ENCODE results near the gene RNU6-1. TPM values are rescaled to one million over a fixed set of nuclear protein-coding genes. Genes with fewer than 3 reads are reported as not detected.

The RNU6-1 gene
- polyA plus RNA-seq, 1 of the 3 experiments (the other 2 are of a cell fraction): not detected

DNA sequence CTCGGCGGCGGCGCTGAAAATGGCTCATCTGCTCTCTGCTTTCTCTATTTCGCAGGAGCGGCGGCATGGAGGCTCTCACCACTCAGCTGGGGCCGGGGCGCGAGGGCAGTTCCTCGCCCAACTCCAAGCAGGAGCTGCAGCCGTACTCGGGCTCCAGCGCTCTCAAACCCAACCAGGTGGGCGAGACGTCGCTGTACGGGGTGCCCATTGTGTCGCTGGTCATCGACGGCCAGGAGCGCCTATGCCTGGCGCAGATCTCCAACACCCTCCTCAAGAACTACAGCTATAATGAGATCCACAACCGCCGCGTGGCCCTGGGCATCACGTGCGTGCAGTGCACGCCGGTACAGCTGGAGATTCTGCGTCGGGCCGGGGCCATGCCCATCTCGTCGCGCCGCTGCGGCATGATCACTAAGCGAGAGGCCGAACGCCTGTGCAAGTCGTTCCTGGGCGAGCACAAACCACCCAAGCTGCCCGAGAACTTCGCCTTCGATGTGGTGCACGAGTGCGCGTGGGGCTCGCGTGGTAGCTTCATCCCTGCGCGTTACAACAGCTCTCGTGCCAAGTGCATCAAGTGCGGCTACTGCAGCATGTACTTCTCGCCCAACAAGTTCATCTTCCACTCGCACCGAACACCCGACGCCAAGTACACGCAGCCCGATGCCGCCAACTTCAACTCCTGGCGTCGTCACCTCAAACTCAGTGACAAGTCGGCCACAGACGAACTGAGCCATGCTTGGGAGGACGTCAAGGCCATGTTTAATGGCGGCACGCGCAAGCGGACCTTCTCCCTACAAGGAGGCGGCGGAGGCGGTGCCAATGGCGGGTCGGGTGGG lies 13.7 kb downstream of the RNU6-1 start (continued):
- TF ChIP-seq GATA2 (CRISPR knock-in tag; IDR thresholded peaks at IDR 0.05) (no peak), REST (IDR thresholded peaks at IDR 0.05; ENCODE audit: low read depth, low read length) (no peak), SIN3A (IDR thresholded peaks at IDR 0.05; ENCODE audit: borderline replicate concordance, low read depth, low read length) (no peak), MAX (IDR thresholded peaks at IDR 0.05; ENCODE audit: low read depth) (no peak), RCOR1 (IDR thresholded peaks at IDR 0.05; ENCODE audit: low read length) (no peak), RXRA (IDR thresholded peaks at IDR 0.05; ENCODE audit: borderline replicate concordance, low read depth) (no peak), NRF1 (IDR thresholded peaks at IDR 0.05; ENCODE audit: low read depth, low read length) (no peak), TEAD4 (IDR thresholded peaks at IDR 0.05; ENCODE audit: borderline replicate concordance, insufficient read depth) (no peak)

- no peaks in the 10 kb centered on the region for H4K20me1 ChIP-seq (ENCODE audit: insufficient read depth)
- H3K9me2 ChIP-seq: no peaks in the 10 kb centered on the region
- H3K4me1 ChIP-seq (ENCODE audit: control insufficient read depth in 1 of 2, insufficient read depth in 2 of 2, low read depth in 1 of 2, low read length in 1 of 2): peaks cover 0 to 22% of the 10 kb centered on the region in 2 experiments; a peak in 2 of 4 replicates
- TF ChIP-seq ZBTB33 (IDR thresholded peaks at IDR 0.05; ENCODE audit: borderline replicate concordance, low read depth): no peak
- peak; percentile 91 for TF ChIP-seq REST (IDR thresholded peaks at IDR 0.05; ENCODE audit: low read depth, low read length)
- no peak within 1 kb of the TSS for H2AFZ ChIP-seq (ENCODE audit: low read depth)
- H3K27ac ChIP-seq (ENCODE audit: low read depth in 2 of 2, low read length in 1 of 2): no peak within 1 kb of the TSS
- CTCF ChIA-PET: interaction anchor here (0.9 to 4.6 kb wide), 4 partner anchors 10 to 368 kb away, joined by 3 to 23 read pairs (median 10); no protein-coding TSS in a partner anchor
- 34% methylated on average over 56 of the region's 58 CpGs for WGBS (ENCODE audit: low lambda C conversion rate)
- no peaks in the 10 kb centered on the region for H3K36me3 ChIP-seq (replicated peaks in 1 of 2; ENCODE audit: control insufficient read depth in 1 of 2, insufficient read depth in 2 of 2, low read length in 1 of 2)
- H3F3A ChIP-seq (replicated peaks; ENCODE audit: insufficient read depth): no peaks in the 10 kb centered on the region
- peaks cover 36% of the 10 kb centered on the region for H3K27me3 ChIP-seq (ENCODE audit: insufficient read depth)
- H3K9ac ChIP-seq: no peak within 1 kb of the TSS
- POLR2A ChIA-PET: interaction anchor here (1.3 kb wide), 1 partner anchor 12 kb away, joined by 4 read pairs; no protein-coding TSS in a partner anchor
- DNase-seq: peak; percentile 65
- H3K79me2 ChIP-seq (ENCODE audit: insufficient read depth): no peaks in the 10 kb centered on the region
- no peak within 1 kb of the TSS; a peak in 1 of 4 replicates for H3K4me3 ChIP-seq (ENCODE audit: low read depth in 2 of 2, low read length in 1 of 2)
- peak within 1 kb of the TSS; percentile 90; the same call in 1 of the 2 replicates for H3K4me2 ChIP-seq
- H3K9me3 ChIP-seq: no peaks in the 10 kb centered on the region
These were observed 14.6 kb downstream of the RNU6-1 start, which contains the start of gene SKOR1 for GRCh38 chr15:67824976-67825880. SKOR1 (plus strand) TSS chr15:67825509; CDS start chr15:67825603, 94 bp downstream.

All from SK-N-SH (cell line).